Kidney (tissue), 14 donors: ENCODE measurements around the gene DPP6. TPM values are rescaled to one million over a fixed set of nuclear protein-coding genes. Genes with fewer than 3 reads are reported as not detected.

Experiments
- DNase-seq, 5 donors: peaks; one replicate each; pipeline ENCODE4 v3.0.0-alpha.2; 2013 to 2020
- FAIRE-seq: peaks from 2 replicates; lab custom pipeline; 2012; peaks lifted over from hg19 to GRCh38; lab: Jason Lieb, UNC
- H3K27ac ChIP-seq, 2 donors: one replicate each; pipeline ENCODE4 v1.7.0; 2013; ENCODE audit warnings: low read depth in 2 of 2, low read length in 2 of 2, inconsistent platforms in 1 of 2
- H3K27me3 ChIP-seq: one replicate; pipeline ENCODE4 v1.7.1; 2013; ENCODE audit warnings: low read length, inconsistent platforms; ENCODE audit not compliant: control insufficient read depth, insufficient read depth
- H3K36me3 ChIP-seq, 3 donors: one replicate each; pipeline versions ENCODE4 v1.7.0 to v1.7.1; 2013; ENCODE audit warnings: low read length in 3 of 3, control low read depth in 1 of 3, inconsistent platforms in 1 of 3; ENCODE audit not compliant: insufficient read depth in 3 of 3, control insufficient read depth in 2 of 3
- H3K4me1 ChIP-seq, 3 donors: one replicate each; pipeline versions ENCODE4 v1.7.0 to v1.7.1; 2013; ENCODE audit warnings: low read length in 3 of 3, inconsistent platforms in 1 of 3, low read depth in 1 of 3; ENCODE audit not compliant: control insufficient read depth in 2 of 3, insufficient read depth in 2 of 3
- H3K4me3 ChIP-seq, 3 donors: one replicate each; pipeline versions ENCODE4 v1.7.0 to v1.8.1; 2013; ENCODE audit warnings: low read length in 3 of 3, control low read depth in 1 of 3, inconsistent platforms in 1 of 3
- H3K9ac ChIP-seq, 3 donors: one replicate each; pipeline versions ENCODE4 v1.7.0 to v1.7.1; 2013; ENCODE audit warnings: low read length in 3 of 3, control low read depth in 1 of 3, inconsistent platforms in 1 of 3
- H3K9me3 ChIP-seq, 3 donors: one replicate each; pipeline versions ENCODE4 v1.7.0 to v1.7.1; 2013; ENCODE audit warnings: low read length in 3 of 3, control low read depth in 1 of 3, inconsistent platforms in 1 of 3; ENCODE audit not compliant: control insufficient read depth in 2 of 3, insufficient read depth in 1 of 3
- CTCF ChIP-seq: IDR thresholded peaks from 3 replicates; pipeline ENCODE4 v1.5.1; 2012; ENCODE audit warnings: mild to moderate bottlenecking, moderate library complexity, borderline replicate concordance; ENCODE audit not compliant: insufficient read depth; ENCODE audit errors: extremely low read depth
- intact Hi-C: fragments of 100-400 bp; cut with DNase I; formaldehyde crosslinking; loops from one replicate; pipeline ENCODE4 v1.11.1; 2022
- polyA plus RNA-seq: library from polyadenylated mRNA; stranded (reverse); fragments of 350-450 nt; fragmentation: Illumina TruSeq; extraction: RNeasy Lipid Tissue Mini Kit (QIAGEN cat#74804); gene quantifications from one replicate; pipeline ENCODE4 v1.2.3, GENCODE V29; 2014; ENCODE audit warnings: low read depth, low replicate concordance; ENCODE audit not compliant: insufficient read depth
- total RNA-seq: library from RNA; stranded (reverse); fragmentation: NEBNext Ultra II Directional; extraction: Animal tissue kit (Norgen Biotek cat#: 25700); gene quantifications from one replicate; pipeline ENCODE4 v1.2.1, GENCODE V29; 2021
- donor health status: control.
- donor health status: control.
- donor health status: control.
- donor health status: control.
- donor health status: control.
- donor health status: DM: yes; HTN: yes; CAD: no.
- donor health status: Normal renal cell carcinoma (clear cell type).

Gene DPP6
- total and polyA plus RNA-seq, 2 donors from 2014 or later: 1.8 to 6.9 TPM

GRCh38 chr7:154792436-154793055 lies 740.3 kb downstream of the DPP6 start:
- TF ChIP-seq CTCF: no peak
- FAIRE-seq (no peak), DNase-seq (no peak)
- H3K4me1 ChIP-seq: no peaks in the 10 kb centered on the region
- no peaks in the 10 kb centered on the region for H3K27me3 ChIP-seq
- H3K27ac ChIP-seq: no peak overlapping the region
- H3K36me3 ChIP-seq: no peaks in the 10 kb centered on the region
- intact Hi-C loops: no loop called here
- H3K9me3 ChIP-seq: no peaks in the 10 kb centered on the region
- H3K4me3 ChIP-seq: no peak overlapping the region
- H3K9ac ChIP-seq: no peak overlapping the region

GRCh38 chr7:154794147-154794780 lies 742.1 kb downstream of the DPP6 start:
- DNase-seq (peak; percentile 44 to 75 (median 60)), FAIRE-seq (no peak)
- no peak overlapping the region for H3K27ac ChIP-seq
- no peak overlapping the region for H3K4me3 ChIP-seq
- H3K36me3 ChIP-seq: no peaks in the 10 kb centered on the region
- no peak for TF ChIP-seq CTCF
- H3K27me3 ChIP-seq: no peaks in the 10 kb centered on the region
- H3K4me1 ChIP-seq: no peaks in the 10 kb centered on the region
- intact Hi-C loops: no loop called here
- H3K9me3 ChIP-seq: no peaks in the 10 kb centered on the region
- no peak overlapping the region for H3K9ac ChIP-seq

GRCh38 chr7:154795014-154795413 lies 742.8 kb downstream of the DPP6 start:
- no peak overlapping the region for H3K9ac ChIP-seq
- no peak for FAIRE-seq

More at GRCh38 chr7:154795014-154795413, 742.8 kb downstream of the DPP6 start:
- H3K36me3 ChIP-seq: no peaks in the 10 kb centered on the region
- DNase-seq: no peak
- H3K27ac ChIP-seq: no peak overlapping the region
- no peaks in the 10 kb centered on the region for H3K27me3 ChIP-seq
- intact Hi-C loops: no loop called here
- H3K4me1 ChIP-seq: no peaks in the 10 kb centered on the region
- TF ChIP-seq CTCF: no peak
- no peaks in the 10 kb centered on the region for H3K9me3 ChIP-seq
- no peak overlapping the region for H3K4me3 ChIP-seq
